Kidney tubule cell (primary cell): ENCODE data around the gene MLH3.

Experiments
- DNase-seq: peaks from one replicate; pipeline ENCODE4 v3.0.0-alpha.2; 2018; ENCODE audit warnings: low spot score

Gene MLH3

GRCh38 chr14:74984236-74985027 lies 66.8 kb downstream of the MLH3 start:
- no peak for DNase-seq

GRCh38 chr14:74983343-74983742 lies 67.9 kb downstream of the MLH3 start:
- DNase-seq, result no peak

GRCh38 chr14:74982661-74983060 lies 68.6 kb downstream of the MLH3 start:
- DNase-seq, result no peak

GRCh38 chr14:74981833-74982232 lies 69.4 kb downstream of the MLH3 start:
- DNase-seq, result no peak

- no peak for DNase-seq
Measured at GRCh38 chr14:74981462-74981782, 69.8 kb downstream of the MLH3 start.

- peak; percentile 36 for DNase-seq
Measured at GRCh38 chr14:74980731-74981461, 70.4 kb downstream of the MLH3 start.

- DNase-seq, result no peak
Measured at GRCh38 chr14:74980398-74980730, 70.9 kb downstream of the MLH3 start.

- DNase-seq, result peak; percentile 16
Measured at GRCh38 chr14:74979442-74980397, 71.5 kb downstream of the MLH3 start.

GRCh38 chr14:74979029-74979428 lies 72.2 kb downstream of the MLH3 start:
- DNase-seq, result no peak

- DNase-seq, result no peak
Measured at GRCh38 chr14:74978416-74978947, 72.8 kb downstream of the MLH3 start.

GRCh38 chr14:74977901-74978385 lies 73.3 kb downstream of the MLH3 start:
- no peak for DNase-seq

- DNase-seq, result no peak
Measured at GRCh38 chr14:74977164-74977900, 73.9 kb downstream of the MLH3 start.

GRCh38 chr14:74976264-74977113 lies 74.8 kb downstream of the MLH3 start:
- DNase-seq, result no peak

- DNase-seq, result no peak
Measured at GRCh38 chr14:74975059-74975810, 76.0 kb downstream of the MLH3 start.

- DNase-seq, result no peak
Measured at GRCh38 chr14:74974364-74975058, 76.8 kb downstream of the MLH3 start.

- DNase-seq, result no peak
Measured at GRCh38 chr14:74973905-74974363, 77.3 kb downstream of the MLH3 start.

GRCh38 chr14:74973003-74973653 lies 78.1 kb downstream of the MLH3 start:
- peak; percentile 16 for DNase-seq

- no peak for DNase-seq
Measured at GRCh38 chr14:74968811-74969210, 82.5 kb downstream of the MLH3 start.
